HG02759 (cell line): ENCODE results near the gene GIPC2.

Experiments used
- ATAC-seq: cut with Tn5 transposase; IDR thresholded peaks from one replicate; pipeline ENCODE4 v1.9.1; 2021; ENCODE audit warnings: mild to moderate bottlenecking, moderate library complexity; ENCODE audit not compliant: unreplicated experiment

Gene GIPC2

DNA sequence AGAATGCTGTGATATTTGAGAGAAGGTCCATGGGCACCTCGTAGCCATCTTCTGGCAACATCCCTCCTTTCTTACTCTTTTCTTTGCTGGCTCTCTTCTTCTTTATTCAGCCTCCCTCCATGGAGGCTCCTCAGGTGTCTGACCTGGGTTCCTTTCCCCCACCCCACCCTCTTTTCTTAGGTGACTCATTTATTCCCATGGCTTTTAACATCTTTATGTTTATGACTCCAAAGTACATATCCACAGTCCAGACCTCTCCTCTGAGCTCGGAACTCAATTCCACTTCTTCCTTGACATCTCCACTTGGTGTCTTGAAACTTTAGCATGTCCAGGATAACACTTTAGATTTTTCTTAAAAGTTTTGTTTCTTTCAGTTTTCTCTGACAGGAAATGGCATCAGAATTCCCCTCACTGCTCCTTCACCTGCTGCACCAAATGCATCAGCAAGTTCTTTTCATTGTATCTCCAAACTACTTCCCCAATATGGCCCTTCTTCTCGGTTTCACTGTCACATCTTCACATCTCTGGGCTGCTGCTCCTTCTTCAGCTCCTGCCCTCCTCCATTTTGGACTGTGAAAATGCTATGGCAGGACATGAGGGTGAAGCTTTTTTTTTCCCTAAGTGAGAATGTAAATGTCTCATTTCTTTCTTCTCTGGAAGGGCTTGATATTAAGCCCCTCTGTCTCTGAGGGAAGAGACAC is 95.9 kb downstream of the GIPC2 start:
- peak; percentile 41 for ATAC-seq

DNA sequence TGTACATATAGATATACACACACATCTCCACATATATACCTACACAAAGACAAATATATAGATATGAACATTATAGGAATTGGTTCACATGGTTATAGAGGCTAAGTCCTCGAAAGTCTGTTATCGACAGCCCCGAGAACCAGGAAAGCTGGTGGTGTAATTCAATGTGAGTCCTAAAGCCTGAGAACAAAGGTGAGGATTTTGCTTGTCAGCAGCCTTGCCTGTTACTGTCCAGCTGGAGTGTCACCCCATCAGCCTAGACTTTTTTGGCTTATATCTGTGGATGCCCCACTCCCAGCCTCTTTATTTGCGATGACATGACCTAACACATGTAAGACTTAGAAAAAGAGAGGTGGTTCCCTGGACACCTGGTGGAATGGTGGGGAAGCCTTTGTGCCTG is 97.0 kb downstream of the GIPC2 start:
- peak; percentile 18 for ATAC-seq

- peak; percentile 63 for ATAC-seq
These were observed 97.4 kb downstream of the GIPC2 start for GRCh38 chr1:78143152-78143551.

DNA sequence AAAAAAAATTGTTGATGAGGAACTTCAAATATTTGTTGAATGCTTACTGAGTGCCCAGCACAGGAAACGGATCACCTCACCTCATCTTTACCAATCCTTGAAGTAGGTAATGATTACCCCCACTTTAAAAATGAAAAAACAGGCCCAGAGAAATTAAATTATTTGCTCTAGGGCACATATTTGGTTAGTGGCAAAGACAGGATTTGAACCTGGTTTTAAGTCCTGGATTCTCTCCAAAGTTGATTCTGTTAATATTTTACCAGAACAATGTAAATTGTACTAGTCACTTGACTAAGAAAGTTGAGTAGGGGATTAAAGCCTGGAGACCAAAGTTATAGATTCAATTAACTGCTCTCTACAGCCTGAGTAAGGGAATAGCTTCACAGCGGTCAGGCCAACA is 97.9 kb downstream of the GIPC2 start:
- no peak for ATAC-seq

- peak; percentile 77 for ATAC-seq
These were observed 99.4 kb downstream of the GIPC2 start for GRCh38 chr1:78145105-78145580.

DNA sequence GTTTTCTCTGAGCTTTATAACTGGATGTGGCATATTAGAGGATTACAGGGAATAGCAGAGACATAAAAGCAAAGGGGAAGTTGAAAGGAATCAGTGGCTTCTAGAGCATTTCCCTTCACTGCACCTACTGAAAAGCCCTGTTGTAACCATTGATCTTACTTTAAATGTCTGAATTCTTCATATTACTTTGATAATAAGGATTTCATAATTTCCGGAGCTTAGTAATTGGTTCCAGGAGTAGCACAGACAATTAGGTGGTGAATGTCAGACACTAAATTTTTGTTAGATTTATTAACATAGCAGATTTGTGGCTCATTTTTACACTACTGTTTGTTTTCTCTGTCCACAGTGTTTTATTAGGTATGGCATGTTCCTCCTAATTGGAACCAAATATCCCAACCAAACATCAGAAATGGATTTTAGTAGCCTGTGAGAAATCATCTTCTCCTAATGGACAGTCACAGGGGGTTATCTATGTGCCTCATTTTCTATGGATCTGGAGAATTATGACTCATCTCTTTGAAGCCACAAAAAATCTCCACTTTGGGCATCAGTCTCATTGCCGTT is 100.5 kb downstream of the GIPC2 start:
- no peak for ATAC-seq

DNA sequence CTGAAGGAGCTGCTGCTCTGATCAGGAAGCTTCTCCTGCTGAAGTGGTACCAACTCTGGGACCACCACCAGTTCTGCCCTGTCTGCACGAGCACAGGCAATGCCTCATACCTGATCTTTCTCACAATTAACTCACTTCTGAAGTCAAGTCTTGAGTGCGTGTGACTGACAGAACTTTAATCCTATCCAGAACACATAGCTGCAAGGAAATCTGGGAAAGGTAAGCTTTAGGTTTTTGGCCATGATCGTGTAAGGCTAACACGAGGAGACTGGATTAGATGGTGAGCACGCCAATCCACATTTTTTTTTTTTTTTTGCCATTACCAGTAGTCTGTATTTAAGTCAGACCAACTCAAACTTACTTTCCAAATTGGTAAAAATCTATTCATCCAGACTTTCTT is 101.3 kb downstream of the GIPC2 start:
- ATAC-seq = no peak

- ATAC-seq = no peak
These were observed 107.4 kb downstream of the GIPC2 start for GRCh38 chr1:78153092-78153736.

- ATAC-seq = no peak
These were observed 109.4 kb downstream of the GIPC2 start for GRCh38 chr1:78155121-78155520.

- ATAC-seq = no peak
These were observed 111.2 kb downstream of the GIPC2 start for GRCh38 chr1:78156805-78157521.

GRCh38 chr1:78165816-78166215 is 120.0 kb downstream of the GIPC2 start:
- no peak for ATAC-seq

DNA sequence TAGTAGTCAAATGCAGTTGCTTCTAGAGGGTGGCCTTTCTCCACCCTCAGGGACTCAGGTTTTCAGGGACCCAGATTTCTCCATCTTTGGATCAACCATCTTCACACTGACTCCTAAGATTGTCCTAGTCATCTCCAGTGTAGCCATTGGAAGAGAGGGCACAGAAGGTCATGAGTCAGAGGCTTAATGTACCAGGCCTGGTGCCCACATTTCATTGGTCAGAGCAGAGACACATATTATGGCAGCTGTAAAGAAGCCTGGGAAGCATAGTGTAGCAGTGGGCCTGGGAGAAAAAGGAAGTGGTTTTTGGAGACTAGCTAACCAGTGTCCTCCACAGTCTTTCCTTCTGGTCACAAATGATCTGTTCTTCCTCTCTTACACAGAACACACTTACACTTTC is 122.5 kb downstream of the GIPC2 start:
- ATAC-seq = no peak

- ATAC-seq = no peak
These were observed 125.1 kb downstream of the GIPC2 start for GRCh38 chr1:78170859-78171258.

DNA sequence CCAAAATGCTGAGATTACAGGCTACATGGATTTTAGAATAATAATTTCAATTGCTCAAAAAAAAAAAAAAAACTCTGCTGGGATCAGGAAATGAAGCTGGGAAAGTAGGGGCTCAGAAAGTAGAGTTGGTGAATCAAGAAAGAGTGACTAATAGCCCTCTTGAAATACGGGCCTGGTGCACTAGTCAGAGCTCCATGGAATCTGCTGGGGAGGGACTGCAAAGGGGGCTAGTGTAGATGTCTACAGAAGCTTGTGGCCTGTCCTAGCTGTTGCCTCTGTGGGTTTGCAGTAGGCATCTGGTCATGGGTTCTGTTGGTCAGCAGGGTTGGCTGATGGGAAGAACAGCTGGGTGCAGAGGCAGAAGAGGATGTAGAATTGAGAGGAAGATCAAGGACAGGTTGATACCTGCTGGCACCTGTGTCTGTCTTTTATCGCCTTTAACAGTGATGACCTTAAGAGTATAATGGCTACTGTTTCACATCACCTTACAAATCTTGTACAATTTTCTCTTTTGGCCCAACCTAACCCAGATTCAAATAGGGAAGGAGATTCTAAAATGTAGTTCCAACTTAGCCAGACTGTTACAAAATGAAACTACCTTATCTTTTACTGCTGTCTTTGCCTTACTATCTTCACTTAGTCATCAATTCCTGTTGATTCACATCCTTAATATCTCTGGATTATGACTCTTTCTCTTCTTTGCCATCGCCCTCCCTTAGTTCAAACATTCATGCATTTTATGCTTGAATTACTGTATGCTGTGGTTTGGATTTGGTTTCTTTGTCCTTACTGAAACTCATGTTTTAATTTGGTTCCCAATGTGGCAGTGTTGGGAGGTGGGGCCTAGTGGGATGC is 126.2 kb downstream of the GIPC2 start:
- ATAC-seq = no peak

- ATAC-seq = no peak
These were observed 130.7 kb downstream of the GIPC2 start for GRCh38 chr1:78176448-78176847.

GRCh38 chr1:78177708-78178270 is 132.0 kb downstream of the GIPC2 start:
- ATAC-seq = no peak

DNA sequence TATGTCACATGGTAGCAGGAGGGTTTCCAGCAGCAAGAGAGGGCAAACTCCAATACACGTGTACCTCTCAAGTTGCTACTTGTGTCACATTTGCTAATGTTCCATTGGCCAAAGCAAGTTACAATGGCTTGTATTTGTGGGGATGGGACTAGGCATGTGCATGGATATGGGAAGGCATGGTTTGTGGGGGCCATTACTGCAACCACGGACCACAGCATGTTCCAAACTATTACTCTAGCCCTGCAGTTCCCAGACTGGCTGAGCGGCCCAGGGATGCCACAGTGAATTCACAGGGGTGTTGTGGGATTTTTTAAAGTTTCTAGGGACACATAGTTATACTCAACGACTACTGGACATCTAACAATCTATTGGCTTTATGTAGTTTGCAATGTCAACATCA is 133.1 kb downstream of the GIPC2 start:
- no peak for ATAC-seq

- ATAC-seq = no peak
These were observed 138.8 kb downstream of the GIPC2 start for GRCh38 chr1:78184460-78185072.
